ENCODE data around the gene PPP1R12B. TPM values are rescaled to one million over a fixed set of nuclear protein-coding genes. Genes with fewer than 3 reads are reported as not detected.
"Not testable (repeated sequence)": the region's sequence is repeated elsewhere in the genome, so short reads cannot be mapped to it uniquely, and the experiment has no call there.

PPP1R12B gene
- total RNA-seq, 1 experiment from 2014 or later = 17.0 TPM

DNA sequence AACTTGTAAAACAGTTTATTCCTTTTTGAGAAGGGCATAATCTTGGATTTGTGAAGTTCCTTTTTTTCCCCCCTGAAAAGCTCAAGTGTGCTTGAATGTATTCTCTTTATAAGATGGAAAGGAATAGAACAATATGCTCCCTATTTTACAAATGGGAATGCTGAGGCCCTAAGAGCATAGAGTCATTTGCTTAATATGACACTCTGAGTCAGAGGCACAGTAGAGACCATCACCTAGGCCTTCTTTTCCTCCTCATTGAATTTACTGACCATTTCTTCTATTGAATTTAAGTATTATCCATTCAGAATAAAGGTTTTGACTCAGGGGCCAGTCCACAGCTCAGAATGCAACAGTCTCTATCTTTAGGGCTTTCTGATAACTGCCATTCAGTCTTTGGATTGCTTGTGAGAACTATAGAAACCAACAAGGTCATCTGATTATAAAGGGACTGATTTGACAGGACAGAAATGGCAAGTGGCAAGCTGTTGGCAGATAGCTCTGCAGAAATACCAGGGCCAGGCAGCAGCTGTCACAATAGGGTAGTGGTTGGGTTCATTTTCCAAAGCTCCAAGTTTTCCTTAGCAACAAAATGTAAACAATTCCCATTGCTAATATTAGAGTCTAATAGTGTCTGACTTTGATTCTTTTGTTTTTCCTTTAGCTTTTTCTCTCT, 111.1 kb downstream of the PPP1R12B start:
- H3K27me3 ChIP-seq (replicated peaks; ENCODE audit: insufficient read depth, low read depth, low read length, poor library complexity); DNase-seq (ENCODE audit: low spot score); H3K4me3 ChIP-seq (ENCODE audit: low read depth, low read length, poor library complexity, severe bottlenecking); H3K36me3 ChIP-seq (ENCODE audit: insufficient read depth, low read length, poor library complexity, severe bottlenecking); POLR2A ChIA-PET (ENCODE audit: low non-redundant PET); H3K4me1 ChIP-seq (ENCODE audit: insufficient read depth, low read length, poor library complexity, severe bottlenecking); H3K9me3 ChIP-seq (ENCODE audit: low read depth, low read length, poor library complexity, severe bottlenecking); BruUV-seq (replicated peaks); CTCF ChIA-PET; H3K27ac ChIP-seq (ENCODE audit: low read depth, low read length, poor library complexity, severe bottlenecking): not testable (repeated sequence)
- intact Hi-C loops (cut with micrococcal nuclease; ENCODE audit: unreplicated experiment) = loop anchor here (5.0 to 10.0 kb wide), 2 partner anchors 258 to 535 kb away; no protein-coding TSS in a partner anchor

DNA sequence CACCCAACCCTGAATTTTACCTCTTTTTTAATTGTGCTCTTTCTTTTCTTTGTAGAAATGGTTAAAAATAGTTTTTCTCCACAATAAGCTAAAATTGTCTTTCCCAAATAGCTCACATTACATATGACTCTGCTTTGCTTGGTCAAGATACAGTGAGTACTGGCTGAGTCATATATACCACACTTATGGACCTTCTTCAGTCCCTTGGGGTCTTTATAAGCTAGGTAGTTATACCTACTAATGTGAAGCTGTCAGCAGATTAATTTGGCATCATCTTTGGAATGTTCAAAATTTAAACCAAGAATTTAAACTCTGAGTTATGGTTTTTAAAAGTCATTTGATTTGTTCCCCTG, 111.6 kb downstream of the PPP1R12B start:
- intact Hi-C loops (cut with micrococcal nuclease; ENCODE audit: unreplicated experiment) = loop anchor here (5.0 to 10.0 kb wide), 2 partner anchors 257 to 535 kb away; no protein-coding TSS in a partner anchor
- BruUV-seq (replicated peaks); POLR2A ChIA-PET (ENCODE audit: low non-redundant PET); DNase-seq (ENCODE audit: low spot score); CTCF ChIA-PET; H3K4me3 ChIP-seq (ENCODE audit: low read depth, low read length, poor library complexity, severe bottlenecking); H3K4me1 ChIP-seq (ENCODE audit: insufficient read depth, low read length, poor library complexity, severe bottlenecking); H3K36me3 ChIP-seq (ENCODE audit: insufficient read depth, low read length, poor library complexity, severe bottlenecking); H3K9me3 ChIP-seq (ENCODE audit: low read depth, low read length, poor library complexity, severe bottlenecking); H3K27me3 ChIP-seq (replicated peaks; ENCODE audit: insufficient read depth, low read depth, low read length, poor library complexity); H3K27ac ChIP-seq (ENCODE audit: low read depth, low read length, poor library complexity, severe bottlenecking): not testable (repeated sequence)

DNA sequence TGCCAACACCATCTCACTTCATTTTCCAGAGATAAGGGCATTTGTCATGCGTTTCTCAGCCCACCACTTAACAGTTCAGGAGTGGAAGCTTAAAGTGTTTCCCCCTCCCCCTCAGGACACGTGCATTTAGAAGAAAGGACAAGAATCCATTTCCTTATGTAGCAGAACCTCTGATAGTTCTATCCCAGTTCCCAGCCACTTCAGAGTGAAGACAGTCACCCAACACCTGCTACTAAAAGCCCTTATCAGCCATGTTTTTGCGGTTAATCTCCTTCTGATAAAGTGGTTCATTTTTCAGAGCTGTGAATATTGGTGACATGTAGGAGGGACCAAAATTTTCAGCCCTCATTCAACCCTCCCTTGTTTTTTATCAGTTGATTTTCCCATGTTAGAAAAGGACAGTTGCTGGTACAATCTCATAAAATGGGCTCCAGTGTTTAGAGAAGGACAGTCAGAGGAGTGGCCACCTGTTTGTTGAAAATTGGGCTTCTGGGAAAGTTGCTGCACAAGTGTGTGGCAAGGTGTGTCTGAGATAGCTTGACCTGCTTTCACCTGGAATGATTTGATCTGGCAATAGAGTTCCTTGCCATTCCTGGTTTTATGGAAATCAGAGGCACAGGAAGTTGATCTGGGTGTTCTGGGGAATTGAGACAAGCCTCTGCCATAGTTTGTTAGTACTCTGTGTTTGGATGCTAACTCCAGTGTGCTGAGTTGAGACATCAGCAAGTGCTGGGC, 114.0 kb downstream of the PPP1R12B start:
- ChIA-PET CTCF (interaction anchor here (1.1 kb wide), 1 partner anchor 273 kb away, joined by 3 read pairs; no protein-coding TSS in a partner anchor), POLR2A (ENCODE audit: low non-redundant PET) (no interaction called here)
- TF ChIP-seq, protein P1, sequence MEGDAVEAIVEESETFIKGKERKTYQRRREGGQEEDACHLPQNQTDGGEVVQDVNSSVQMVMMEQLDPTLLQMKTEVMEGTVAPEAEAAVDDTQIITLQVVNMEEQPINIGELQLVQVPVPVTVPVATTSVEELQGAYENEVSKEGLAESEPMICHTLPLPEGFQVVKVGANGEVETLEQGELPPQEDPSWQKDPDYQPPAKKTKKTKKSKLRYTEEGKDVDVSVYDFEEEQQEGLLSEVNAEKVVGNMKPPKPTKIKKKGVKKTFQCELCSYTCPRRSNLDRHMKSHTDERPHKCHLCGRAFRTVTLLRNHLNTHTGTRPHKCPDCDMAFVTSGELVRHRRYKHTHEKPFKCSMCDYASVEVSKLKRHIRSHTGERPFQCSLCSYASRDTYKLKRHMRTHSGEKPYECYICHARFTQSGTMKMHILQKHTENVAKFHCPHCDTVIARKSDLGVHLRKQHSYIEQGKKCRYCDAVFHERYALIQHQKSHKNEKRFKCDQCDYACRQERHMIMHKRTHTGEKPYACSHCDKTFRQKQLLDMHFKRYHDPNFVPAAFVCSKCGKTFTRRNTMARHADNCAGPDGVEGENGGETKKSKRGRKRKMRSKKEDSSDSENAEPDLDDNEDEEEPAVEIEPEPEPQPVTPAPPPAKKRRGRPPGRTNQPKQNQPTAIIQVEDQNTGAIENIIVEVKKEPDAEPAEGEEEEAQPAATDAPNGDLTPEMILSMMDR (conservative IDR thresholded peaks at IDR 0.05; ENCODE audit: low read depth, low read length) = no peak
- TF ChIP-seq EZH2 (IDR thresholded peaks at IDR 0.05; ENCODE audit: borderline replicate concordance, low read depth, low read length, poor library complexity, severe bottlenecking) = no peak
- Histone ChIP-seq H3K4me3 (ENCODE audit: low read depth, low read length, poor library complexity, severe bottlenecking) (no peak overlapping the region), H3K27me3 (replicated peaks; ENCODE audit: insufficient read depth, low read depth, low read length, poor library complexity) (no peaks in the 10 kb centered on the region), H3K36me3 (ENCODE audit: insufficient read depth, low read length, poor library complexity, severe bottlenecking) (no peaks in the 10 kb centered on the region), H3K4me1 (ENCODE audit: insufficient read depth, low read length, poor library complexity, severe bottlenecking) (no peaks in the 10 kb centered on the region), H3K27ac (ENCODE audit: low read depth, low read length, poor library complexity, severe bottlenecking) (no peak overlapping the region), H3K9me3 (ENCODE audit: low read depth, low read length, poor library complexity, severe bottlenecking) (no peaks in the 10 kb centered on the region)
- DNase-seq (ENCODE audit: low spot score) = no peak
- BruUV-seq (replicated peaks) = no TSS peak
- intact Hi-C loops (cut with micrococcal nuclease; ENCODE audit: unreplicated experiment) = loop anchor here (5.0 to 10.0 kb wide), 2 partner anchors 255 to 532 kb away; no protein-coding TSS in a partner anchor

DNA sequence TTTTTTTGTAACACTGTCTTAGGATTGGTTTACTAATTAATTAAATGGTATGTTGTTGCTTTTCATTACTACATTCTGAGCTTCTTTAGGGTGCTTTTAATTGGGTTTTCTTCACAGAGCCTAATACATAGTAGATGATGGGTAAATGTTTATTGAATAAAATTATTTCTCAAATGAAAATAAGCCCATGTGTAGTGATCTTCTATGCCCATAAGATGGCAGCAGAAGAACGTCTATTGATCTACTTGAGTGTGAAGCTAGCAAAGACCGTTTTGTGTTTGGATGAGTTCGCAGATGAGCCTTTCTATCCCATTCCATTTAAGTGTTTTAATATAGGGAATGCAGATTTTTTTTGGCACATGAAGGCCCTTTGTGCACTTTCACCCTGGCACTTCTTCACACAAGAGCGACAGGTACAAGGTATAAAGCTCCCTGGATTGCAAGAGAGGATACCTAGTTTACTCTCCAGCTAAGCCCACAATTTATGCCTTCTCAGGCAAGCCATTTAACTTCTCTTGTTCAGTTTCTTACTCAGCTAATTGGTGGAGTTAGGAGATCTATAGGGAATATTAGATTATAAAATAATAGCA, 115.7 kb downstream of the PPP1R12B start:
- H3K27ac ChIP-seq (ENCODE audit: low read depth, low read length, poor library complexity, severe bottlenecking); H3K9me3 ChIP-seq (ENCODE audit: low read depth, low read length, poor library complexity, severe bottlenecking); H3K27me3 ChIP-seq (replicated peaks; ENCODE audit: insufficient read depth, low read depth, low read length, poor library complexity); H3K4me3 ChIP-seq (ENCODE audit: low read depth, low read length, poor library complexity, severe bottlenecking); H3K4me1 ChIP-seq (ENCODE audit: insufficient read depth, low read length, poor library complexity, severe bottlenecking); POLR2A ChIA-PET (ENCODE audit: low non-redundant PET); H3K36me3 ChIP-seq (ENCODE audit: insufficient read depth, low read length, poor library complexity, severe bottlenecking); BruUV-seq (replicated peaks): not testable (repeated sequence)
- intact Hi-C loops (cut with micrococcal nuclease; ENCODE audit: unreplicated experiment) = loop anchor here (5.0 to 10.0 kb wide), 2 partner anchors 253 to 531 kb away; no protein-coding TSS in a partner anchor
- TF ChIP-seq, protein P1 (conservative IDR thresholded peaks at IDR 0.05; ENCODE audit: low read depth, low read length) = peak; percentile 61
- peak; percentile 55 for DNase-seq (ENCODE audit: low spot score)
- CTCF ChIA-PET = interaction anchor here (0.6 to 1.4 kb wide), 3 partner anchors 136 to 255 kb away, joined by 3 to 13 read pairs (median 3); no protein-coding TSS in a partner anchor

DNA sequence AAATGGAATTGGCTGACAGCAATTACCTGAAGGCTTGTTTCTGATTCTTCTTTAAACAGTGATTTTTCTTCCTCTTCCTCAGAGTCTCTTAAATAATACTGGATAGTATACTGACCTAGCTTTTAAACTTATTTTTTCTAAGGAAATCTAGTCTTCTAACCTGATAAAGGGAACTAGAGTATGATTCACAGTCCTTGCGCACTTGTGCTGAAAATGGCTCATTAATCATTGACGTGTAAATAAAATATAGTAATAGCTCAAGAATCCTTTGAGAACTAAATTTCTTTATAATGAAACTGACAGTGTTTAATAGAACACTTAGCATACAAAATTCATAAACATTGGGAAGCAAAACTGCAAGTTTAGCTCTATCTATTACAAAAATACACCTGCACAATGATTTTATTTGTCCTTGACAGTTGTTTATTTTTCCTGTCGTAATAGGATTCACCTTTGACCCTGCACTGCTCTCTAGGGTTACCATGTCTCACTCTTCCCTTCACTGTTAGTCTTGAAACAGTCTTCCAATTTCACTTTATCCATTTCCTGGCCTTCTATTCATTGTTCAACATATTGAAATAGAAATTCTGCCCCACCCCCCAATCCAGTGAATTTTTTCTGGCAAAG, 117.3 kb downstream of the PPP1R12B start:
- POLR2A ChIA-PET (ENCODE audit: low non-redundant PET); H3K4me1 ChIP-seq (ENCODE audit: insufficient read depth, low read length, poor library complexity, severe bottlenecking); BruUV-seq (replicated peaks); H3K27me3 ChIP-seq (replicated peaks; ENCODE audit: insufficient read depth, low read depth, low read length, poor library complexity); H3K4me3 ChIP-seq (ENCODE audit: low read depth, low read length, poor library complexity, severe bottlenecking); H3K27ac ChIP-seq (ENCODE audit: low read depth, low read length, poor library complexity, severe bottlenecking); H3K36me3 ChIP-seq (ENCODE audit: insufficient read depth, low read length, poor library complexity, severe bottlenecking); CTCF ChIA-PET; DNase-seq (ENCODE audit: low spot score); H3K9me3 ChIP-seq (ENCODE audit: low read depth, low read length, poor library complexity, severe bottlenecking): not testable (repeated sequence)
- intact Hi-C loops (cut with micrococcal nuclease; ENCODE audit: unreplicated experiment) = loop anchor here (10.0 kb wide), 1 partner anchor 529 kb away; no protein-coding TSS in a partner anchor

Measured in A673 (cell line).